Testis (tissue), 3 donors: ENCODE results near the gene GDNF. TPM values are rescaled to one million over a fixed set of nuclear protein-coding genes. Genes with fewer than 3 reads are reported as not detected.
"Not testable (repeated sequence)": the region's sequence is repeated elsewhere in the genome, so short reads cannot be mapped to it uniquely, and the experiment has no call there.

Experiments
- DNase-seq: peaks from one replicate; pipeline ENCODE4 v3.0.0-alpha.2; 2019
- H3K27ac ChIP-seq, 2 donors: fragments of 200-600 bp; sonication (generic); one replicate each; pipeline ENCODE4 v1.5.1; 2019
- H3K27me3 ChIP-seq: fragments of 200-600 bp; sonication (generic); one replicate; pipeline ENCODE4 v1.5.1; 2019
- H3K36me3 ChIP-seq: fragments of 200-600 bp; sonication (generic); one replicate; pipeline ENCODE4 v1.5.1; 2017; ENCODE audit warnings: low read depth; ENCODE audit errors: missing control alignments
- H3K4me1 ChIP-seq: fragments of 200-600 bp; sonication (generic); one replicate; pipeline ENCODE4 v1.5.1; 2019
- H3K4me3 ChIP-seq, 2 donors: fragments of 200-600 bp; sonication (generic); one replicate each; pipeline ENCODE4 v1.5.1; 2017 to 2019
- H3K9me3 ChIP-seq: fragments of 200-600 bp; sonication (generic); one replicate; pipeline ENCODE4 v1.5.1; 2017
- POLR2A ChIP-seq: fragments of 450-650 bp; IDR thresholded peaks from one replicate; pipeline ENCODE4 v1.6.1; 2017; ENCODE audit warnings: antibody characterized with exemption, mild to moderate bottlenecking, moderate library complexity
- WGBS, 2 donors: methylation state at CpG; one replicate each; pipeline ENCODE4 v1.1.5; 2018; 5-methylcytosine and 5-hydroxymethylcytosine counted together
- intact Hi-C: fragments of 100-400 bp; cut with DNase I; formaldehyde crosslinking; loops from one replicate; pipeline ENCODE4 v1.15.1; 2023; ENCODE audit warnings: low total_unique reads
- polyA plus RNA-seq: library from polyadenylated mRNA; stranded (reverse); fragments of 350-450 nt; fragmentation: Illumina TruSeq; extraction: RNeasy Lipid Tissue Mini Kit (QIAGEN cat#74804); gene quantifications from one replicate; pipeline ENCODE4 v1.2.3, GENCODE V29; 2014; ENCODE audit warnings: low read depth, low replicate concordance; ENCODE audit not compliant: insufficient read depth
- total RNA-seq, 2 donors: library from RNA; depleted of rRNA; stranded (reverse); fragments of >200 nt; gene quantifications; one replicate each; pipeline ENCODE4 v1.2.3, GENCODE V29; 2016
- TF ChIP-seq, protein P1 (sequence below), 3 experiments: fragments of 450-650 bp in 2 of 3; fragments of 200-600 bp in 1 of 3; sonication (generic) in 1 of 3; IDR thresholded peaks; one replicate each; pipeline ENCODE4 v1.5.1; 2016 to 2019; ENCODE audit warnings: antibody characterized with exemption in 3 of 3, mild to moderate bottlenecking in 2 of 3, moderate library complexity in 1 of 3

GDNF gene
- total and polyA plus RNA-seq, 3 donors from 2014 or later, result 0.37 to 0.71 (median 0.49) TPM

DNA sequence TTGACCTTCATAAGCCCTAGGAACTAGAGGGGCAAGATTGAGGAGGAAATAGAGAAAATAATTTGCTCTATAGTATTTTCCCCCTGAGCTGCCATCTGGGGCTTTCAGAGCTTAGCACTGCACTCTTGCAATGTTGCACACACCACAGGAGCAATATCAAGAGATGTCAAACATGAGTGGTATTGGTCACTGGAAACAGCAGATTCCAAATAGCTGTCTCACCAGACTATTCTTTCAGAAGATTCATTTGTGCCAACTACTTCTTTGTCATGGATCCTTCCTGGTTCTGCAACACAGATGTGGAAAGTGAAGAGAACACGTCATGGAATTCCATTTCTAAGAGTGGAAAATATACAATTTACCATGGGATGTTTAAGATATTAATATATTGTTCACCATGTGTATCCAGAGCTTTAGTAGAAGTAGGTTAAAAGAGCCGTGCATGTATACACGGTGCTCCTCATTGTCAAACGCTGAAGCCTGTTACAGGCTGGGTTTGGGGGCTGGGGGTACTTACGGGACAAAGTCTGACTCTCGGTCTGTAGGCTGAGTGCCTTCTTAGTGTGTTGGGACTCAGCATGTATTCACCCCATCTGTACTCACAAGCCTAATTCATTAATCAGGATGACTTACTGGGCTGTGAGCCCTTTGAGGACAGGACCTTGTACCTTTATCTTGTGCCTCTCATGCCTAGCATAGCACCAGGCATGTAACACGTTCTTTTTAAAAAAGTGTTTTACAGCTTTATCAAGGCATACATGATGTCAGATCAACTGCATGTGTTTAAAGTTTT lies 31.4 kb upstream of the GDNF start:
- no peak overlapping the region for H3K27ac ChIP-seq
- no peaks in the 10 kb centered on the region for H3K27me3 ChIP-seq
- DNase-seq, result no peak
- no peaks in the 10 kb centered on the region for H3K9me3 ChIP-seq
- 87 to 89% methylated on average over 7 of the region's 7 CpGs for WGBS, 2 donors
- H3K36me3 ChIP-seq, result no peaks in the 10 kb centered on the region
- intact Hi-C loops, result no loop called here
- no peak for TF ChIP-seq POLR2A
- TF ChIP-seq, protein P1, sequence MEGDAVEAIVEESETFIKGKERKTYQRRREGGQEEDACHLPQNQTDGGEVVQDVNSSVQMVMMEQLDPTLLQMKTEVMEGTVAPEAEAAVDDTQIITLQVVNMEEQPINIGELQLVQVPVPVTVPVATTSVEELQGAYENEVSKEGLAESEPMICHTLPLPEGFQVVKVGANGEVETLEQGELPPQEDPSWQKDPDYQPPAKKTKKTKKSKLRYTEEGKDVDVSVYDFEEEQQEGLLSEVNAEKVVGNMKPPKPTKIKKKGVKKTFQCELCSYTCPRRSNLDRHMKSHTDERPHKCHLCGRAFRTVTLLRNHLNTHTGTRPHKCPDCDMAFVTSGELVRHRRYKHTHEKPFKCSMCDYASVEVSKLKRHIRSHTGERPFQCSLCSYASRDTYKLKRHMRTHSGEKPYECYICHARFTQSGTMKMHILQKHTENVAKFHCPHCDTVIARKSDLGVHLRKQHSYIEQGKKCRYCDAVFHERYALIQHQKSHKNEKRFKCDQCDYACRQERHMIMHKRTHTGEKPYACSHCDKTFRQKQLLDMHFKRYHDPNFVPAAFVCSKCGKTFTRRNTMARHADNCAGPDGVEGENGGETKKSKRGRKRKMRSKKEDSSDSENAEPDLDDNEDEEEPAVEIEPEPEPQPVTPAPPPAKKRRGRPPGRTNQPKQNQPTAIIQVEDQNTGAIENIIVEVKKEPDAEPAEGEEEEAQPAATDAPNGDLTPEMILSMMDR (IDR thresholded peaks at IDR 0.05), result no peak
- H3K4me1 ChIP-seq, result no peaks in the 10 kb centered on the region
- H3K4me3 ChIP-seq, result no peak overlapping the region

DNA sequence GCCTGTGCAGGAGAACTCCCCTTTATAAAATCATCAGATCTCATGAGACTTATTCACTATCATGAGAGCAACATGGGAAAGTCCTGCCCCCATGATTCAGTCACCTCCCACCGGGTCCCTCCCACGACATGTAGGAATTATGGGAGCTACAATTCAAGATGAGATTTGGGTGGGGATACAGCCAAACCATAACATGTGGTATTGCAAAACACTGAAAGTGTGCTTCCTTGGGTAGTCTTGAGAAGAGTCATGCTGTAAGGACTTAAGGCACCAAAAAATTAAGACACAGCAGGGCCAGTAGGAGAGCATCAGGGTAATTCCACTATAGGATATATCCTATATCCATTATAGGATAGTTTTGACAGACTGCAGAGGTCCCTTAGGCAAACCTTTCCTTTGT lies 29.4 kb upstream of the GDNF start:
- no peaks in the 10 kb centered on the region for H3K36me3 ChIP-seq
- H3K27ac ChIP-seq, result no peak overlapping the region
- no peak for DNase-seq
- H3K9me3 ChIP-seq, result no peaks in the 10 kb centered on the region
- no peaks in the 10 kb centered on the region for H3K27me3 ChIP-seq
- WGBS, 2 donors, result 75 to 91% methylated on average over 2 of the region's 2 CpGs
- no peak for TF ChIP-seq POLR2A
- TF ChIP-seq, protein P1 (IDR thresholded peaks at IDR 0.05), result no peak
- no peaks in the 10 kb centered on the region for H3K4me1 ChIP-seq
- H3K4me3 ChIP-seq, result no peak overlapping the region
- intact Hi-C loops, result no loop called here

DNA sequence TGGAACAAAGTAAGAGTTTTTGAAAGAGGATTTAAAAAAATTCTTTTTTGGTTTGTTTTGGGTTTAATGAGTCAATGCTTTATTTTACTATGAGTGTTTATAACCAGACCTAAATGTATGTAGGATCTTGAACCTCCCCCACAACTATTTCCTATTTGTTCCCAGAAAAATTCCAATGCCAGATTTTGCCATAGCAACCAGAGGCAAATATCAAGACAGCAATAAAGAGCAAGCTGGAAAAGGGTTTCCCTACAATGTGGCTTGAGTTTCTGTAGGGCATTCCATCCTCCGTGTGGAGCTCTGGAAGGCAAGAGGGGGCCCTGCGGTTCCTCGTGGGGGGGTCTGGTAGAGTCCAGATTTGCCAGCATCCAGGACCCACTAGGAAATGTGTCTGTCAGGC lies 27.8 kb upstream of the GDNF start:
- Histone ChIP-seq H3K9me3 (no peaks in the 10 kb centered on the region), H3K4me1 (no peaks in the 10 kb centered on the region), H3K27ac (no peak overlapping the region), H3K4me3 (no peak overlapping the region), H3K27me3 (no peaks in the 10 kb centered on the region), H3K36me3 (no peaks in the 10 kb centered on the region)
- TF ChIP-seq, protein P1 (IDR thresholded peaks at IDR 0.05), result no peak
- TF ChIP-seq POLR2A, result no peak
- 54 to 55% methylated on average over 3 of the region's 3 CpGs for WGBS, 2 donors
- no peak for DNase-seq
- intact Hi-C loops, result no loop called here

DNA sequence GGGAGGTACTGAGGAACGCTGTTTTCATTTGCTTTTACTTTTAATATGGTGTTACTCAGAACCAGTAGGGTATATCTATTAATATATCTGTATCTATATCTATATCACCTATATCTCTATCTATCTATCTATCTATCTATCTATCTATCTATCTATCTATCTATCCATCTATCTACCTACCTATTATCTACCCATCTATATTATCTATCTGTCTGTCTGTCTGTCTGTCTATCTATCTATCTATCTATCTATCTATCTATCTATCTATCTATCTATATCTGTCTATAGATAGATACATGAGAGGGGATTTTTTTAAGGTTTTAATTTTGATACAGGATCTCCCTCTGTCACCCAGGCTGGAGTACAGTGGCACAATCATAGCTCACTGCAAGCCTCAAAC lies 23.1 kb upstream of the GDNF start:
- H3K4me3 ChIP-seq, H3K9me3 ChIP-seq, H3K4me1 ChIP-seq, intact Hi-C loops, H3K27me3 ChIP-seq, DNase-seq, H3K27ac ChIP-seq, H3K36me3 ChIP-seq: not testable (repeated sequence)
- 85 to 91% methylated on average over 1 of the region's 1 CpG for WGBS, 2 donors

DNA sequence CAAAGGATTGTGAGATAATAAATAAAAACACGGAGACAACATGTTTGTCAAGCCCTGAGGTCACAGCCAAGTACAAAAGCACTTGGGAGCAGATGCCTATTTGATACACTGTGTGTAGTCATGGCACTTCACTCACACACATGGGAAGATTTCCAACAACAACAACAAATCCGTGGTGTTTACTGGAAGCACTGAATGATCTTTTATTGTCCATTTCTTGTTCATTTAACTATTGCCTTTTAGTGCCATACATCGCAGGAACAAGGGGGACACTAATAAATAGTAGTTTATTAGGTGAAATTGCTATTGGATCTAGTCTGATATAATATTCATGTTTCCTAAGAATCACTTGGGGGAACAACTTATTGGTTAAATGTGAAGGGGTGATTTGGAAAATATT lies 20.4 kb upstream of the GDNF start:
- intact Hi-C loops, result no loop called here
- Histone ChIP-seq H3K36me3 (no peaks in the 10 kb centered on the region), H3K4me1 (no peaks in the 10 kb centered on the region), H3K4me3 (no peak overlapping the region), H3K27ac (no peak overlapping the region), H3K27me3 (no peaks in the 10 kb centered on the region), H3K9me3 (no peaks in the 10 kb centered on the region)
- no peak for DNase-seq
- TF ChIP-seq, protein P1 (IDR thresholded peaks at IDR 0.05), result no peak
- no peak for TF ChIP-seq POLR2A
- WGBS, 2 donors, result 50 to 52% methylated on average over 3 of the region's 3 CpGs
